ENCODE data around the gene KHK.
"Not testable (repeated sequence)": the region's sequence is repeated elsewhere in the genome, so short reads cannot be mapped to it uniquely, and the experiment has no call there.

Gene KHK

DNA sequence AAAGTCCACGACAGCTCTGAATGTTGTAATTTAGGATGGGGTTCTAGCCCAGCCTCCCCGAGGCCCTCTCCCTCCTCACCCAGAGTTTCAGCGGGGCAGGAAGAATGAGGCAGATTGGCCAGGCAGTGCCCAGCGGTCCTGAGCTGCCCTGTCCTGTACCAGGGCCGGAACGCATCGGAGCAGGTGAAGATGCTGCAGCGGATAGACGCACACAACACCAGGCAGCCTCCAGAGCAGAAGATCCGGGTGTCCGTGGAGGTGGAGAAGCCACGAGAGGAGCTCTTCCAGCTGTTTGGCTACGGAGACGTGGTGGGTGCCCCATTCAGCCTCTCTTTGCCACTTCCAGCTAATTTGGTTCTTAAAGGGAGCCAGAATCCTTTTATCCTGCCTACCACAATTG, 10.8 kb downstream of the KHK start:
- no peak for DNase-seq

DNA sequence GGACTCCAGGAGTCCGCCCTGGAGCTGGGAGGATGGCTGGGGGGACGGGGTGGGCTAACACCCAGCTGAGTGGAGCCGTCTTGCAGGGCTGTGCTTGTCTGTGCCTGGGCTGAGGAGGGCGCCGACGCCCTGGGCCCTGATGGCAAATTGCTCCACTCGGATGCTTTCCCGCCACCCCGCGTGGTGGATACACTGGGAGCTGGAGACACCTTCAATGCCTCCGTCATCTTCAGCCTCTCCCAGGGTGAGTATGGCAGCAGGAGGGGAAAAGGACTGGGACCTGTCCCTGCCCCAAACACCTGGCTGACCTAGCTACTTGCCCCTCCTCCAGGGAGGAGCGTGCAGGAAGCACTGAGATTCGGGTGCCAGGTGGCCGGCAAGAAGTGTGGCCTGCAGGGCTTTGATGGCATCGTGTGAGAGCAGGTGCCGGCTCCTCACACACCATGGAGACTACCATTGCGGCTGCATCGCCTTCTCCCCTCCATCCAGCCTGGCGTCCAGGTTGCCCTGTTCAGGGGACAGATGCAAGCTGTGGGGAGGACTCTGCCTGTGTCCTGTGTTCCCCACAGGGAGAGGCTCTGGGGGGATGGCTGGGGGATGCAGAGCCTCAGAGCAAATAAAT, 12.9 kb downstream of the KHK start:
- no peak for DNase-seq

DNA sequence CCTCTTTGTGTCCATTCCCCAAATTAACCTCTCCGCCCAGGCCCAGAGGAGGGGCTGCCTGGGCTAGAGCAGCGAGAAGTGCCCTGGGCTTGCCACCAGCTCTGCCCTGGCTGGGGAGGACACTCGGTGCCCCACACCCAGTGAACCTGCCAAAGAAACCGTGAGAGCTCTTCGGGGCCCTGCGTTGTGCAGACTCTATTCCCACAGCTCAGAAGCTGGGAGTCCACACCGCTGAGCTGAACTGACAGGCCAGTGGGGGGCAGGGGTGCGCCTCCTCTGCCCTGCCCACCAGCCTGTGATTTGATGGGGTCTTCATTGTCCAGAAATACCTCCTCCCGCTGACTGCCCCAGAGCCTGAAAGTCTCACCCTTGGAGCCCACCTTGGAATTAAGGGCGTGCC, 13.5 kb downstream of the KHK start:
- DNase-seq = no peak

DNA sequence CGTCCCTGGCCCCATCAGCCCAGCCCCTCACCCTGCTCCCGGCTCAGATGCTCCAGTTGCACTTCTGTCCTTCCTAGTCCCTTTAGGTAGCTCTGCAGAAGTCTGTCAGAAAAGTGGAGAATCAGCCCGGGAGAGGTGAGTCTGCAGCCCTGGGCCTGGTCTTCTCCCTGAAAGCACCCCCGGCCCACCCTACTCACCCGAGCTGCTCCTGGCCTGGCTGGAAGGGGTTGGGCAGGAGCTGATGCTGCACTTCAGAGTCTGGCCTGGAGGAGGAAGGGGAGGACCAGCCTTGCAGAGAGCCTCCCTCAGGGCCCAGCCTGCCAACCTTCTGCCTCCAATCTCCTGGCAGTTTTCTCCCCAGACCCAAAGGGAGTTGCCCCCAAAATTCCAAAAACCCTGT, 15.8 kb downstream of the KHK start:
- DNase-seq = no peak

DNA sequence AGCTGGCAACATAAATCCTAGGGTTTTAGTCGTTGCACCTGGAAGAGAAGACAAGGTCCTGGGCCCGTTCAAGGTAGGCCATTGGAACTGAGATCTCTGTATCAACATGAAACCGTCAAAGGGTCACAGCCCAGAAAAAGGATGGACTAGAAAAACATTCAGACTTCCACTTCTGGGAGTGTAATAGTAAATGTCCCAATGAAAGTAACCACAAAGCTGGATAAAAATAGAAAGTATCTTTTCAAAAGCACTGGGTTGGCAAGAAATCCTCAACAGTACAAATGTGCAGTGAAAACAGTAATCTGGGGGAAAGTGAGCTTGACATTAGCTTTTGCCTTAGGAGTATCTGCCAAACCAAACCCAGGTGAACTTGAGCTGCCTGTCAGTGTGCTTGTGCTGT, 19.4 kb downstream of the KHK start:
- no peak for DNase-seq

DNA sequence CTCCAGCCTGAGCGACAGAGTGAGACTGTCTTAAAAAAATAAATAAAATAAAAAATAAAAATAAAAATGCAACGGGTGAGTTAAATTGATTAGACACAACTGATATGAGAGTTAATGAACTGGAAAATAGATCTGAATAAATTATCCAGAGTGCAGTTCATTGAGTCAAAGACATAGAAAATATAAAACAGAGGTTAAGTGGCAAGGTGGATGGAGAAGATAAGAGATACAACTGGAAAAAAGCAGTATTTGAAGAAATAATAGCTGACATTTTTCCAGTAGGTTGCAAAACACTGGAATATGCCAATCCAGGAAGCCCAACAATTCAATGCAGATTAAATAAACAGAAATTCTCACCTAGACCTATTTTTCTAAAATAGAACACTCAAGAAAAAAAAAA, 21.6 kb downstream of the KHK start:
- no peak for DNase-seq

DNA sequence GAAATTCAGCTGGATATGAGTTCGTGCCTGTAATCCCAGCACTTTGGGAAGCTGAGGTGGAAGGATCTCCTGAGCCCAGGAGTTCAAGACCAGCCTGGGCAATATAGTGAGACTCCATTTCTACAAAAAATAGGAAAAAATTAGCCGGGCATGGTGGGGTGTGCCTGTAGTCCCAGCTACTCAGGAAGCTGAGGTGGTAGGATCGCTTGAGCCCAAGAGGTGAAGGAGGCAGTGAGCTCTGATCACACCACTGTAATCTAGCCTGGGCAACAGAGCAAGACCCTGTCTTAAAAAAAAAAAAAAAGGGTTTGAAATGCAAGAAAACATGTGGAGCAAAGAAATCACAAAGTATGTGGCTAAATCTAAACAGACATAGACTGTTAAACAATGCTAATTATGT, 22.5 kb downstream of the KHK start:
- DNase-seq = no peak

DNA sequence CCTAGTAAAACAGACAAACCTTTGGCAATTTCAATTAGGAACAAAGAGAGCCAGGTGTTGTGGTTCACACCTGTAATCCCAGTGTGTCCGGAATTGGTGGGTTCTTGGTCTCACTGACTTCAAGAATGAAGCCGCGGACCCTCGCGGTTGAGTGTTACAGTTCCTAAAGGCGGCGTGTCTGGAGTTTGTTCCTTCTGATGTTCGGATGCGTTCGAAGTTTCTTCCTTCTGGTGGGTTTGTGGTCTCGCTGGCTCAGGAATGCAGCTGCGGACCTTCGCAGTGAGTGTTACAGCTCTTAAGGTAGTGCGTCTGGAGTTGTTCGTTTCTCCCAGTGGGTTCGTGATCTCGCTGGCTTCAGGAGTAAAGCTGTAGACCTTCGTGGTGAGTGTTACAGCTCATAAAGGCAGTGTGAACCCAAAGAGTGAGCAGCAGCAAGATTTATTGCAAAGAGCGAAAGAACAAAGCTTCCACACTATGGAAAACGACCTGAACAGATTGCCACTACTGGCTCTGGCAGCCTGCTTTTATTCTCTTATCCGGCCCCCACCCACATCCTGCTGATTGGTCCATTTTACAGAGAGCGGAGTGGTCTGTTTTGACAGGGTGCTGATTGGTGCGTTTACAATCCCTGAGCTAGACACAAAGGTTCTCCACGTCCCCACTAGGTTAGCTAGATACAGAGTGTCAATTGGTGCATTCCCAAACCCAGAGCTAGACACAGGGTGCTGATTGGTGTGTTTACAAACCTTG, 24.2 kb downstream of the KHK start:
- DNase-seq = not testable (repeated sequence)

DNA sequence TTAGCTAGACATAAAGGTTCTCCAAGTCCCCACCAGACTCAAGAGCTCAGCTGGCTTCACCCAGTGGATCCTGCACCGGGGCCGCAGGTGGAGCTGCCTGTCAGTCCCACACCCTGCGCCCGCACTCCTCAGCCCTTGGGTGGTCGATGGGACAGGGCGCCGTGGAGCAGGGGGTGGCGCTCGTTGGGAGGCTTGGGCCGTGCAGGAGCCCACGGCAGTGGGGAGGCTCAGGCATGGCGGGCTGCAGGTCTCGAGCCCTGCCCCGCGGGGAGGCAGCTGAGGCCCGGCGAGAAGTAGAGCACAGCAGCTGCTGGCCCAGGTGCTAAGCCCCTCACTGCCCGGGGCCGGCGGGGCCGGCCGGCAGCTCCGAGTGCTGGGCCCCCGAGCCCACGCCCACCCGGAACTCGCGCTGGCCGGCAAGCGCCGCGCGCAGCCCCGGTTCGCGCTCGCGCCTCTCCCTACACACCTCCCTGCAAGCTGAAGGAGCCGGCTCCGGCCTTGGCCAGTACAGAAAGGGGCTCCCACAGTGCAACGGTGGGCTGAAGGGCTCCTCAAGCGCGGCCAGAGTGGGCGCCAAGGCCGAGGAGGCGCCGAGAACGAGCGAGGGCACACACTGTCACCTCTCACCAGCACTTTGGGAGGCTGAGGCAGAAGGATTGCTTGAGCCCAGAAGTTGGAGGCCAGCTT, 25.0 kb downstream of the KHK start:
- not testable (repeated sequence) for DNase-seq

DNA sequence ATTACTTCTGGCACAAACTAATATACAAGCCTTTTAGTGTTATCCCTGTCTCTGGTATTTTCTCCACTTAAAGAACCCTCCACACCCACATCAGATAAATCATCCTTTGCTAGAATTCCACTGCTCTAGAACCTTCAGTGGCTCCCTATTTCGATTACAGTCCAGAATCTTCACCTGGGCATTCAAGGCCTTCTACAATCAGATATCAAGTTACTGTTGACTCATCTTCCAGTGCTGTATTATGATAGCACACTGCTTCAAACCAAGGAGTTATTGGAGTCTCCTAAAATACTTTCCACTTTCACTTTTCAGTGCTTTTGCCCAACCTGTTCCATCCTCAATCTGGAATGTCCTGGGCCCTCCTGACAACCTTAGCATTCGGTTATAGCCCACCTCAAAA, 28.9 kb downstream of the KHK start:
- DNase-seq = no peak

DNA sequence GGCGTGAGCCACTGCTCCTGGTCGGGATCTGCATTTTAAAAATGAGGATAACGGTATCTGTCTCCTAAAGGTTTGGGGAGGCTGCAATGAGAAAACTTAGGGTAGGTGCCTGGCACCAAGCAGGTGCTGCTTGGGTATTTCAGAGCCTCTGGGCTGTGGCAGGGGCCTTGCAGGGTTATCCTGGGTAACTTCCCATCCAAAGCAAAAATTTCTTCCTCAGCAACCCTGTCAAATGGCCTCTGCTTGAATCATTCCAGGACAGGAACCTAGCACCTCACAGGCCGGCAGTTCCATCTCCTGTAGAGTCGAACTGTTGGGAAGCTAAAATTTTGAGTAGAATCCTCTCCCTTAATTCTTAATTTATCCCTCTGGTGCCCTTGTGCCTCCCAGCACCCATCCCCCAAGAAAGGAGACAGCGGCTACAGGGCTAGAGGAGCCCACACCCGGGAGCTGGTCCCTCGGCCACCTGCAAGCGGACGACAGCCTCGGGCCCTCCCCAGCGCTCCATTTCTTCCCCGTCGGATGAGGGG, 31.5 kb downstream of the KHK start:
- DNase-seq = no peak

DNA sequence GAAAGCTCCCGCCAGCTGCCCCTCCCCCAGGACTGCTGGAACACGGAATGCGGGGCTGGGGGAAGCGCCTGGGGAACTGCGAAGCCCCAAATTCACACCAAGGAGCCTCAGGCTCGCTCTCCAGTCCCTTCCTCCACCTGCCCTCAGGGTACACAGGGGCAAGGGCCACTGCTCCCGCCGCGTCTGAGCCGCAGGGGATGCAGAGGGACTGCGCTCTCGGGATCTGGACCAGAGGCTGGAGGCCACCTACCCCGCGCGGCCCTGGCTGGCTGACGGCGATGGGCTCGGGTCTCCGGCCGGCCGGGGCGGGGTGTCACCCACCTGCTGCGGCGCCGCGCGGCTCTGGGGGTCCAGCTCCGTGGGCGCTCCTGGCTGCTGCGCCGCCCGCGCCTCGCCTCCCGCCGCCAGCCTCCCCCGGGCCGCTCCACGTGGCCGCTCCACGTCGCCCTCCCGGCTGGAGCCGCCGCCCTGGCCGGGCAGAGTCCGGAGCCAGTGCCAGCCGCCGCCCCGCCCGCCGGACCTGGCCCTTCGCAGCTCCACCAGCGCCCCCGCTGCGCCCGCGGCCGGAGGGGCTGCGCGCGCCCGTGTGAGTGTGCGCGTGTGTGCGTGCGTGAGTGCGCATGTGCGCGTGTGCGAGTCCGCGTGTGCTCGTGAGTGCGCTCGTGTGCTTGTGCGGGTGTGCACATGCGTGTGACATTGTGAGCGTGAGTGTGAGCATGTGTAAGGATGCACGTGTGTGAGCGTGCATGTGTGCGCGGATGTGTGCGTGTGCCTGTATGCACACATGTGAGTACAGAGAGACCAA, 32.2 kb downstream of the KHK start, which contains the start of gene CGREF1:
TSS of gene CGREF1 (minus strand) at position 604 of the 805 bp plus-strand sequence. CDS start 14,762 bp downstream, outside the sequence.
- no peak for DNase-seq

DNA sequence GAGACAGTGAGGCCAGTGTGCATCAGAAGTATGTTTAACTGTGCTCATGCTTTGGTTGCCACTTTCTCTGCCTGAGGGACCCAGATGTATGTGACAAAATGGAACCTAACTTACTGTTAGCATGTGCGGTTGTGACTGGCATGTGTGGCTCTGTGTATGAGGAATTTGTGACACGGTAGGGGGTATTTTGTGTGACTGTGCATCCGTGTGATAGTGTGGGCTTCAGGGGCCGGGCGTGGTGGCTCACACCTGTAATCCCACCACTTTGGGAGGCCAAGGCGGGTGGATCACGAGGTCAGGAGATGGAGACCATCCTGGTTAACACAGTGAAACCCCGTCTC, 32.7 kb downstream of the KHK start:
- not testable (repeated sequence) for DNase-seq

DNA sequence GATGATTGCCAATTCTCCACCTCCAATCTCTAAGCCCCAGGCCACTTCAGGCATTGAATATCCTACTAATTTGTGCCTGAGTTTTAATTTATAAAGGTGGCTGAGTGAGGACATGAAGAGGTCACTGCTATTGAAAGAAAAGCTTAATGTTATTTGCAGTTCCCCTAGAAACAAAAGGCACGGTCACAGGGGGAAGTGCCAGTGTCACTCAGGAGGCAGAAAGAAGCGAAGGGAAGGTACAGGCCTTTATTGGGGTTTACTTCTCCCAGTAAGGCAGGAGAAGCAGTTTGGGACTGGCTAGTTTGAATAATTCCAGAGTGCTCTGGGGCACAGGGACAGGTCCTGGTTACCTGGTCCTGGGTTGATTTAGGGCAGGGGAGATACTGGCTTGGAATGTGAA, 35.3 kb downstream of the KHK start:
- no peak for DNase-seq

DNA sequence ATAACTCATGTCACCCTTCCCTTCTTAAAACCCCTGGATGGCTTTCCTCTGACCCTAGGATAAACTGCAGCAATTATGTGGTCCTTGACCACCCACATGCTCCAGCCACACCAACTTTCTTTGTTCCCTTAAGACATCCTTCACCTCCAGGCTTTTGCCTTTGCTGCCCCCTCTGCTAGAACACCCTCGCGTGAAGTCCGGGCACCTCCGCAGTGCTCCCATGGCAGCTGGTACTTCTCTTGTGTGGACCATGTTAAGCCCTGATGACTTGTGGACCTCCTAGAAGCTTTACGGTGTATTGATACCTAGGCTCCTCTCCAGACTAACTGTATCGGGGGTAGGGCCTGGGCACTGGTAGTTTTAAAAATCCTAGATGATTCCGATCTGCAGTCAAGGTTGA, 36.2 kb downstream of the KHK start:
- no peak for DNase-seq

DNA sequence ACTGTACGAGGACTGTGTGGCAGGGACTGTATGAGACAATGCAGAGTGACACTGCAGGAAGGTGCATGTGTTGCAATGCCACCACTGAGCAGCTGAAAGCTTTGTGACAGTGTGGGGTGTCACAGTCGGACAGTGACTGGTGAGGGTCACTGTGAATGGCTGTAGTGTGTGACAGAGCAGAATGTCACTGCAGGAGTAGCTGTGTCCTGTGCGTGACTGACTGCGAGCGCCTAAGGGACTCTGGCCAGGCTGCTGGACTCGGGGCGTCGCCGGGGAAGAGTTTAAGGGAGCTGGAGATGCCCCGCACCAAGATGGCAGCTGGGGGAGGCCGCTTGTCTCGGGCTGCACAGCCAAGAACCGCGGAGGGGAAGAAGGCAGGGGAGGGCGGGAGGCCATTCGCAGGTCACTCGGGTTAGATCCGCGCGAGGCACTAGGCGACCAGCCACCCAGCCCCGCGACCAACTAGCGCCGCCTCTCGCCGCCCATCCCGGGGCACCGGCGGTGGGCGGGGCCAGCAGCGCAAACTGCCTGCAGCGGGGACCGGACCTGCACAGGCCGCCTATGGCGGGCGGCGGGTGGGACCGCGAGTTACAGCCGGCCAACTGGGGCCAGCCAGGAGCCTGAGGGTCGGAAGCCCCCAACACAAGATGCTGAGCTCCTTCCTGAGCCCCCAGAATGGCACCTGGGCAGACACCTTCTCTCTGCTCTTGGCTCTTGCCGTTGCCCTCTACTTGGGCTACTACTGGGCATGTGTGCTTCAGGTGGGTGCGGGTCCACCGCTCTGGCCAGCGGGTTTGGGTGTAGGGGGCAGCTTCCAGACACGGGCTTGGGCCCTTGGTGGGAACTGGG, 37.0 kb downstream of the KHK start, which contains the start of gene ABHD1:
TSS of gene ABHD1 (plus strand) at position 514 of the 849 bp plus-strand sequence. CDS start at position 648, 134 bp downstream.
- no peak for DNase-seq

DNA sequence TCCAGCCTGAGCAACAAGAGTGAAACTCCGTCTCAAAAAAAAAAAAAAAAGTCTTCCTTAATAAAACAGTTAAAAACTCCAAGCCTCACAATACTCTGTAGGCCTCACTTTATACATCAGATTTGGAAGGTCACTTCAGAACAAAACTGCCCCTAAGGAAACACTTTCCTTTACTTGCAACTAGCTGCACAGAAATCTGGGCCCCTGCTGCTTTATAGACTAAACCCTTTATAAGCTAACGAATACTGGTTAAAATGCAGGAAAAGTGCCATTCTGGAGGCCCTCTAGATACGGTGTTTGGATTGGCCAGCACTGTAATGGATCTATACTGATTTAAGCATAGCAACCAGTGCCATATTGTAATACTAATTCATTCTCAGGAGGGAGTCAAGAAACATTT, 38.5 kb downstream of the KHK start:
- no peak for DNase-seq

DNA sequence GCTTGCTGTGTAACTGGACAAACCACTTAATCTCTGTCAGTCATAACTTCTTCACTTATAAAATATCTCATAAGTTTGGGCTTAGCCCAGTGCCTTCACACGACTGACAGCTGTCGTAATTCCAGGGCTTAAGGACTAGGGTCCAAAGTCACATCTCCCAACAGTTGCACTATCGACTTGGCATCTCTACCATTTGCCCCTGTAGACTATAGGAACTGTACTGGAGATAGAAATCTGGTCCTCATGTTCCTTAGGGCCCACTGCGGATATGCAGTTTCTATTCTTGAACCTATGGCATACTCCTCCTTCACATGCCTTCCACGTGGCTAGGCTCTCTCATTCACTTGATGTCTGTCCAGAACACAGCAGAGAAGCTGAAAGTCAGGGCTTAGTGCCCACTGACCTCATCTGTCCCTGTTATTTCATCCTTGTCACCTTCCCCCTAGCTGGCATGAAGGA, 39.7 kb downstream of the KHK start:
- DNase-seq = no peak

DNA sequence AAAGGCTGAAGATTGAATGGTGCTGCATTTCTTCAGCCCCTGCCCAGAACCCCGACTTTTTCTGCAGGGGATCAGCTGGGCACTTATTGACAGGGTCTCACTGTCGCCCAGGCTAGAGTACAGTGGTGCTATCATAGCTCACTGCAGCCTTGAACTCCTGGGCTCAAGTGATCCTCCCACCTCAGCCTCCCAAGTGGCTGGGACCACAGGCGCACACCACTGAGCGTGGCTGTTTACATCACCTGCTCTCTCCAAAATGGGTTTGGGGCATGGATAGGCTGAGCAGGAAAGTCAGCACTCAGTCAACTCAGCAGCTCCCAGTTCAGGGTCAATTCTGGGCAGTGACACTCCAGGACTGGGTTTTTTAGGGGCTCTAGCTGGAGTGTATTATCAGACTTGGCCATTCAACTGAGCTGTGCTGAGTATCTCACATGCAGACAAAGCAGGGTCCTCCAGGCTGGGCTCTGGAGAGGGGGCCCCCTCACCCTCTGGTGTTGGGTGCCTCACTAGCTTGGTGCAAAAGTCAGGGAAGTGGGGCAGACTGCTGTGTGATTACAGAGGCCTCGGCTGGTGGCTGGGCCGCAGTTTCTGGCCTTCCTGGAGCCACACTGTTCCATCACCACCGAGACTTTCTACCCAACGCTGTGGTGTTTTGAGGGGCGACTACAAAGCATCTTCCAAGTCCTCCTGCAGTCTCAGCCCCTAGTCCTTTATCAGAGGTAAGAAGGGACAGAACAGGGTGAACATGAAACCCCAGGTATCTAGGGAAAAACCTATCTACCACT, 41.5 kb downstream of the KHK start:
- DNase-seq = no peak

DNA sequence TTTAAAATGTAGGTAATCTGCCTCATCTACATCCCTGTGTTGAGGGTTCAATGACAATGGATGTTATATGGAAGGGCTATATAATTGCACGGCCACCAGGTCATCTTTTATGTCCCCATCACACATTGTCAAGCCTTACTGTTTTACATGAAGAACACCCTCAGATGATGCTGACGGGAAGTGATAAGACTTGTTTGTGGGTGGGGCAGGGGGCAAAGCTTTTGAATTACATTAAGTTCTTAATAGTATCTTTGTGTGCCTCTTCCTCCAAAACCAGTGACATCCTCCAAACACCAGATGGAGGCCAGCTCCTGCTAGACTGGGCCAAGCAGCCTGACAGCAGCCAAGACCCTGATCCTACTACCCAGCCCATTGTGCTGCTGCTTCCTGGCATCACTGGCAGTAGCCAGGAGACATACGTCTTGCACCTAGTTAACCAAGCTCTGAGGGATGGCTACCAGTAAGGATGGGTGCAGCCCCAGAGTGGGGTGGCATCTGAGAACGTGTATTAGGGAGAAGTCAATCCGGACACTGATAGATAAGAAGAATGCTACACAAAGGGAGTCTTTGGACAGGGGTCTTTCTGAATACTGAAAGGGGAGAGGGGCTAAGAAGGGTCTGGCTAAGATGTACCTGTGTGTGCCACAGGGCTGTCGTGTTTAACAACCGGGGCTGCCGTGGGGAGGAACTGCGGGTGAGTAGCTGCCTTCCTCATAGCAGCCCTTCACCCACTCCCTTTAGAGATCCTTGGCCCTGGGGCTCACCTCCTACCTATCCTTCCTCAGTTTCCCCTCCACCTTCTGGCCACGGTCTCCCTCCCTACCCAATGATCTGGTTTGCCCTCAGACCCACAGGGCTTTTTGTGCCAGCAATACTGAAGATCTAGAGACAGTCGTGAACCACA, 42.3 kb downstream of the KHK start:
- no peak for DNase-seq
